Measurements from ENCODE around the gene CARS2. TPM values are rescaled to one million over a fixed set of nuclear protein-coding genes. Genes with fewer than 3 reads are reported as not detected.
"Not testable (repeated sequence)": the region's sequence is repeated elsewhere in the genome, so short reads cannot be mapped to it uniquely, and the experiment has no call there.

The CARS2 gene
- polyA plus RNA-seq, 1 donor, result 51.6 TPM

DNA sequence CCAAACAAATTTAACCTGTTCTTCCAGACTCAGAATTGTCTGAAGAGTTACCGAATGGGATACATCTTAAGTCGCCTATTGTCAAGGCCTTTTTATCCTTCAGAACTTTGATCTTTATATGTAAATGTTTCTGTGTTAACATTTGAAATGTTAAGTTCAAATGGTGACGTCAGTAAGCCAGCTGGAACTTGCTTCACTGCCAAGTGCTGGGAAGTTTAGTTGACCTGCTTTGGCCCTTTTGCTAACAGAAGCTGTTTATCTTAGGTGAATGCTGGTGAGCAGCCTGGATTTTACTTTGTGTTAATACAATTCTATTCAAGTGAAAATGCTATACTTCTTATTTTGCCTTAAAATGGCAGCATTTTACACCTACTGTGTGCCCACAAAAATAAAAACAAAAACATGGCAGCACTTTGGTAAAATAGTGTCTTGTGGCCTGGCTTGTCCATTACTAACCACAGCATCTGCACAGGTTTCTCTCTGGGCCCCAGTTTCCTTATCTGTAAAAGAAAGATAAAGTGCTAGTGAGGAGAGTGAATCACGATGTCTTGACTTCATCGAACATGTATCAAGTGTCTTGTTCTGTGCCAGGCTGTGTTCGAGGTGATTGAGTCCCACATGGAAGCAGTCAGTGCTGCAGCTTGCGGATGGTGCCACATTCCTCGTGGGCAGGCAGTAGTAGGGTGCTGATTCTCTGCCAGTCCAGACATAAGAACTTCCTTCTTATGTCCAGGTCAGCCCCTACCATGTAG, 88.4 kb downstream of the CARS2 start:
- no peak for DNase-seq (ENCODE audit: low read depth)

GRCh38 chr13:110616103-110617101, 89.5 kb downstream of the CARS2 start:
- no peak for DNase-seq (ENCODE audit: low read depth)

- peak; percentile 82 for DNase-seq (ENCODE audit: low read depth)
Observed at GRCh38 chr13:110615322-110616102, 90.4 kb downstream of the CARS2 start, which contains the start of gene NAXD. NAXD (plus strand) TSS chr13:110615545; CDS start chr13:110615602, 57 bp downstream.

DNA sequence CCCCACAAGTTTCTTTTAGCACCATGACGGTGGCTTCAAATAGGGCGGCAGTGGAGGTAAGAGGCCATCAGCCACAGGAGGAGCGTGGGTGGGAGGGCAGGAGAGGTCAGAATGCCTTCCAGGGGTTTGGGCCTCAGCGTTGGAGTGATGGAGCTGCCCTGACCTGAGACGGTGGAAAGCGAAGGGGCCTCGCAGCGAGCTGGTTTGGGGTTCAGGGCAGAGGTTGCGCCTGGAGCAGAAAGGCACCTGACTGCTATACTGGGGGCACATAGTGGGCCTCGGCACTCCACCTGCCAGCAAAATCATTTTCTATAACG, 91.0 kb downstream of the CARS2 start:
- no peak for DNase-seq (ENCODE audit: low read depth)

- DNase-seq (ENCODE audit: low read depth), result no peak
Observed at GRCh38 chr13:110610955-110611595, 94.8 kb downstream of the CARS2 start.

DNA sequence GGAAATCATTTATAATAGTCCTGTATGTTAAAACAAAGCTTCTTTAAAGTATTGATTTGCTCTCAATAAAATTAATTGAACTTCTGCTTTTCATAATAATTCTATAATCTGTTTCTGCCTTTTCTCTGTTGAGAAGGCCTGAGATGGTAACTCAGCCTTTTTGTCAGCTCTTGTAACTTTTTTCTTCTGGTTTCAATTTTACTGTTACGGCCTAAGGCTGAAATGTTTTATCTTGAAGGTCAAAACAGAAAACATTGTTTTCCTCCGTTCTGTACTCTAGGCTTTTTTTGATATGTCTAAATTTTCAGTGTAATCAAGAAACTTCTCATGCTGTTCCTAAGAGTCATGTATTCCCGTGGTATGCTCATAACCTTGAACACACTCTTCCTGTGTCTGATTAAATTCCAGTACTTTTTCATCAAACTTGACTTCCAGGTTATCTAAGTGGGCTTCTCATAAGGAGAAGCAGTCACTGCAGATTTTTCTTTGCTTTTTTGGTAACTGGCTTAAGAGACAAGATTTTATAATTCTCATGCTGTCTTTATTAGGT, 98.2 kb downstream of the CARS2 start:
- DNase-seq (ENCODE audit: low read depth), result no peak

- not testable (repeated sequence) for DNase-seq (ENCODE audit: low read depth)
Observed at GRCh38 chr13:110606281-110606680, 99.6 kb downstream of the CARS2 start.

- DNase-seq (ENCODE audit: low read depth), result no peak
Observed at GRCh38 chr13:110605132-110605531, 100.8 kb downstream of the CARS2 start.

DNA sequence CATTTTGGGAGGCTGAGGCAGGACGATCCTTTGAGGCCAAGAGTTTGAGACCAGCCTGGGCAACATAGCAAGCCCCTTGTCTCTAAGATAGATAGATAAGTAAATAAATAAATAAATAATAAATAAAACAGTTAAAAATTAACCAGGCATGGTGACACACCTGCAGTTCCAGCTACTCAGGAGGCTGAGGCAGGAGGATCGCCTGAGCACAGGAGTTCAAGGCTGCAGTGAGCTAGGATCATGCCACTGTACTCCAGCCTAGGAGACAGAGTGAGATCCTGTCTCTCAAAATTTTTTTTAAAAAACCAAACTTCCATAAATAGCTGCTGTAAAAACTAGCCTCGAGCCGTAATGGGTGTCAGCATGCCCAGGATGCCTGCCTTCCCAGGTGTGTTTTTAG, 104.9 kb downstream of the CARS2 start:
- no peak for DNase-seq (ENCODE audit: low read depth)

DNA sequence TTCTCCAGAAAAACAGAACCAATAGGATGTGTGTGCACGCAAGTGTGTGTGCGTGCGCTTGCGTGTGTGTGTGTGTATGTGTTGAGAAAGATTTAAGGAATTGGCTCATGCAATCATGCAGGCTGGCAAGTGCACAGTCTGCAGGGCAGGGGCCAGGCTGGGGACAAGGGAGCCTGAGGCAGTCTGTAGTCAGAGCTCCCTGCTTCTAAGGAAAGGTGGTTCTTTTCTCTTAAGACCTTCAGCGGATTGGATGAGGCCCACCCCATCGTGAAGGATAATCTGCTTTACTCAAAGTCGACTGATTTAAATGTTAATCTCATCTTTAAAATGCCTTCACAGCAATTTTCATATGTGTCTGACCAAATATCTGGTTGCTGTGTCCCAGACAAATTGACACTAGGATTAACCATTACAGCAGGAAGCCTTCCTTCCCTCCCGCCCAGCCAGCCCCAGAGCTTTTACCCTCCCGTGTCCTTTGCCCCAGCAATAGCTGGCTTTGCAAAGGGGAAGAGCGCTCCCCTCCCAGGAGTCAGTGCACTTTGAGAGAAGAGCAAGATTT, 105.6 kb downstream of the CARS2 start:
- no peak for DNase-seq (ENCODE audit: low read depth)

- DNase-seq (ENCODE audit: low read depth), result no peak
Observed at GRCh38 chr13:110597041-110597689, 108.8 kb downstream of the CARS2 start.

- peak; percentile 31 for DNase-seq (ENCODE audit: low read depth)
Observed at GRCh38 chr13:110593430-110594130, 112.3 kb downstream of the CARS2 start.

- no peak for DNase-seq (ENCODE audit: low read depth)
Observed at GRCh38 chr13:110592665-110593064, 113.3 kb downstream of the CARS2 start.

Other genes starting within 250 kb of the CARS2 start
- 1.8 TPM for gene RAB20, start 144.4 kb downstream of the CARS2 start, polyA plus RNA-seq (ENCODE audit: insufficient read length)
- gene NAXD, start 90.6 kb downstream of the CARS2 start, polyA plus RNA-seq (ENCODE audit: insufficient read length), result 27.6 TPM
- gene ING1, start 7.6 kb upstream of the CARS2 start, polyA plus RNA-seq (ENCODE audit: insufficient read length), result 9.8 TPM
- gene ANKRD10, start 209.0 kb upstream of the CARS2 start, polyA plus RNA-seq (ENCODE audit: insufficient read length), result 266 TPM

Measured in forelimb muscle (tissue), 1 donor.